HepG2 (cell line): Measurements from ENCODE around the gene NDFIP2. TPM values are rescaled to one million over a fixed set of nuclear protein-coding genes. Genes with fewer than 3 reads are reported as not detected.

Experiments used
- ATAC-seq: fragments of 200-7000 bp; cut with Tn5 transposase; 3 replicates; pipeline ENCODE4 v1.9.1; 2020; ENCODE audit warnings: mild to moderate bottlenecking, moderate library complexity
- BruUV-seq: library from RNA; stranded (reverse); fragments of 400-500 nt; replicated peaks from 2 replicates; lab custom pipeline; 2021; lab: Mats Ljungman, UMichigan
- CTCF ChIA-PET: fragments of 300-600 bp; formaldehyde crosslinking; extraction: SDS; loops from one replicate; lab custom pipeline; 2021; ENCODE audit warnings: low total read pairs, inconsistent platforms, low intra/inter-chr PET ratio; lab: Yijun Ruan, JAX
- POLR2A ChIA-PET: fragments of 350-600 bp; sonication (Branson Sonifier 250); formaldehyde crosslinking; loops from one replicate; lab custom pipeline; 2020; ENCODE audit warnings: antibody characterized with exemption, inconsistent platforms; lab: Yijun Ruan, JAX
- DNase-seq: peaks from one replicate; pipeline ENCODE4 v3.0.0-alpha.2; 2015; ENCODE audit warnings: low spot score
- FAIRE-seq: peaks from 3 replicates; lab custom pipeline; 2011; peaks lifted over from hg19 to GRCh38; lab: Jason Lieb, UNC
- H2AFZ ChIP-seq: one replicate; pipeline ENCODE4 v1.6.1; 2011; ENCODE audit warnings: low read length, inconsistent platforms
- H3K27ac ChIP-seq: fragments of 300-600 bp; 3 replicates; pipeline ENCODE4 v1.8.0; 2011; ENCODE audit warnings: mixed run types, mild to moderate bottlenecking, mixed read lengths, low read length, inconsistent platforms; ENCODE audit not compliant: insufficient read depth; ENCODE audit errors: extremely low read length
- H3K27me3 ChIP-seq, 2 experiments: fragments of 200-600 bp in 1 of 2; 2 replicates in 1 of 2; 3 replicates in 1 of 2; pipeline versions ENCODE4 v1.6.0 to v1.8.0; 2011; ENCODE audit warnings: low read length in 2 of 2, mild to moderate bottlenecking in 2 of 2, moderate library complexity in 2 of 2, inconsistent platforms in 1 of 2; ENCODE audit not compliant: insufficient read depth in 2 of 2, control insufficient read depth in 1 of 2
- H3K36me3 ChIP-seq, 2 experiments: fragments of 200-600 bp in 1 of 2; replicated peaks in 1 of 2; 2 replicates in 1 of 2; 3 replicates in 1 of 2; pipeline versions ENCODE4 v1.5.1 to v1.8.0; 2011; ENCODE audit warnings: low read length in 2 of 2, inconsistent platforms in 1 of 2; ENCODE audit not compliant: insufficient read depth in 2 of 2, control insufficient read depth in 1 of 2
- H3K4me1 ChIP-seq: 2 replicates; pipeline ENCODE4 v1.5.1; 2012; ENCODE audit warnings: low read length, inconsistent platforms; ENCODE audit not compliant: insufficient read depth
- H3K4me2 ChIP-seq: 2 replicates; pipeline ENCODE4 v1.6.0; 2011; ENCODE audit warnings: low read depth, low read length, inconsistent platforms
- H3K4me3 ChIP-seq, 3 experiments: fragments of 200-600 bp in 1 of 3; sonication (generic), shearing (Covaris generic) in 1 of 3; replicated peaks in 1 of 3; 2 replicates each; pipeline ENCODE4 v1.5.1; 2011 to 2016; ENCODE audit warnings: low read length in 3 of 3, inconsistent platforms in 2 of 3, low read depth in 2 of 3, mild to moderate bottlenecking in 2 of 3, control low read depth in 1 of 3, mixed read lengths in 1 of 3; ENCODE audit not compliant: insufficient read depth in 1 of 3
- H3K79me2 ChIP-seq: one replicate; pipeline ENCODE4 v1.6.1; 2011; ENCODE audit warnings: low read length, inconsistent platforms; ENCODE audit not compliant: insufficient read depth
- H3K9ac ChIP-seq: 2 replicates; pipeline ENCODE4 v1.6.0; 2011; ENCODE audit warnings: mild to moderate bottlenecking, low read depth, low read length, inconsistent platforms; ENCODE audit not compliant: insufficient read depth
- H3K9me3 ChIP-seq: 2 replicates; pipeline ENCODE4 v1.5.1; 2012; ENCODE audit warnings: mild to moderate bottlenecking, low read length
- H4K20me1 ChIP-seq: 2 replicates; pipeline ENCODE4 v1.6.0; 2011; ENCODE audit warnings: inconsistent platforms, mild to moderate bottlenecking, low read length, moderate library complexity; ENCODE audit not compliant: insufficient read depth
- ARNT ChIP-seq: fragments of 450-650 bp; IDR thresholded peaks from 2 replicates; pipeline ENCODE4 v1.6.1; 2017
- CREM ChIP-seq, 2 experiments: sonication (generic) in 1 of 2; formaldehyde crosslinking in 1 of 2; IDR thresholded peaks; 2 replicates each; pipeline versions ENCODE4 v1.4.0 to v1.6.1; 2016 to 2020; ENCODE audit warnings: antibody characterized with exemption in 1 of 2, mild to moderate bottlenecking in 1 of 2, missing genetic modification reagents in 1 of 2
- HMG20B ChIP-seq: conservative IDR thresholded peaks from 2 replicates; pipeline ENCODE4 v1.6.1; 2016; ENCODE audit warnings: missing genetic modification reagents, missing compliant biosample characterization
- MAFF ChIP-seq: IDR thresholded peaks from 2 replicates; pipeline ENCODE4 v1.6.1; 2011; ENCODE audit warnings: low read depth, low read length, improper control_type of control experiment
- MAFK ChIP-seq, 2 experiments: IDR thresholded peaks in 1 of 2; conservative IDR thresholded peaks in 1 of 2; 2 replicates each; pipeline ENCODE4 v1.6.1; 2011; ENCODE audit warnings: improper control_type of control experiment in 2 of 2, low read length in 2 of 2
- SAP130 ChIP-seq: IDR thresholded peaks from 2 replicates; pipeline ENCODE4 v1.6.1; 2016; ENCODE audit warnings: low read depth
- SNAPC2 ChIP-seq: sonication (generic); formaldehyde crosslinking; IDR thresholded peaks from 2 replicates; pipeline ENCODE4 v1.8.1; 2022; ENCODE audit warnings: mild to moderate bottlenecking, missing genetic modification reagents
- ZNF121 ChIP-seq: sonication (generic); formaldehyde crosslinking; IDR thresholded peaks from 2 replicates; pipeline ENCODE4 v1.5.0; 2020; ENCODE audit warnings: mild to moderate bottlenecking, missing genetic modification reagents
- ZNF550 ChIP-seq: sonication (generic); formaldehyde crosslinking; IDR thresholded peaks from 2 replicates; pipeline ENCODE4 v1.4.0; 2020; ENCODE audit warnings: mild to moderate bottlenecking, missing genetic modification reagents, borderline replicate concordance
- ZNF556 ChIP-seq: sonication (generic); formaldehyde crosslinking; IDR thresholded peaks from 2 replicates; pipeline ENCODE4 v1.4.0; 2020; ENCODE audit warnings: mild to moderate bottlenecking, missing genetic modification reagents, borderline replicate concordance
- in situ Hi-C: cut with HindIII; loops from 2 replicates; pipeline ENCODE4 v1.10.0; 2017; ENCODE audit warnings: low pct_unique_long_range_greater_than_20kb; ENCODE audit not compliant: extremely low pct_ligation_motif_present
- intact Hi-C: fragments of 100-400 bp; cut with micrococcal nuclease; formaldehyde crosslinking; loops from one replicate; pipeline ENCODE4 v1.10.0; 2022; ENCODE audit not compliant: unreplicated experiment
- polyA plus RNA-seq, 8 experiments: library from polyadenylated mRNA; depleted of rRNA in 3 of 8; stranded (reverse) in 7 of 8; unstranded in 1 of 8; fragments of >200 nt; fragmentation: Illumina TruSeq in 4 of 8; extraction: Trizol in 4 of 8; gene quantifications; 2 replicates each; pipeline versions ENCODE4 v1.2.1 to v1.2.3, GENCODE V29; 2011 to 2016; ENCODE audit warnings: low read depth in 4 of 8, missing spikeins in 1 of 8, mixed read lengths in 1 of 8; ENCODE audit not compliant: insufficient read depth in 1 of 8
- total RNA-seq, 5 experiments: library from RNA; depleted of rRNA; stranded (reverse); fragments of >200 nt; fragmentation: Illumina TruSeq; extraction: Trizol; gene quantifications; 2 replicates each; pipeline ENCODE4 v1.2.3, GENCODE V29; 2016; ENCODE audit warnings: low read depth in 1 of 5

NDFIP2 gene
- total and polyA plus RNA-seq, 2 of the 13 experiments (the other 11 are each of a cell fraction or from before 2014, with no cell fraction given): 23.2 to 32.0 TPM

GRCh38 chr13:79547211-79548195 is 66.5 kb downstream of the NDFIP2 start (continued):
- no peak for TF ChIP-seq ARNT
- no peak for TF ChIP-seq CREM (IDR thresholded peaks at IDR 0.05)
- TF ChIP-seq CREM (CRISPR knock-in tag; IDR thresholded peaks at IDR 0.05): no peak
- no peak for TF ChIP-seq ZNF550 (CRISPR knock-in tag)
- TF ChIP-seq HMG20B: no peak
- TF ChIP-seq ZNF556 (CRISPR knock-in tag): no peak

GRCh38 chr13:79548902-79549301 is 67.9 kb downstream of the NDFIP2 start:
- no peaks in the 10 kb centered on the region for H3K27me3 ChIP-seq
- in situ Hi-C loops: no loop called here
- H3K4me2 ChIP-seq: no peak overlapping the region
- no TSS peak for BruUV-seq
- TF ChIP-seq ZNF121 (CRISPR knock-in tag) (no peak), SAP130 (CRISPR knock-in tag) (no peak), SNAPC2 (CRISPR knock-in tag) (no peak), MAFK (conservative IDR thresholded peaks at IDR 0.05 in 1 of 2, IDR thresholded peaks at IDR 0.05 in 1 of 2; ENCODE audit: low read length in 2 of 2) (peak; percentile 26 to 77; a peak in 2 of 4 replicates), MAFF (0 out of 2 replicates have a peak, but pooled peaks have one; percentile 24)
- DNase-seq: no peak
- POLR2A ChIA-PET: no interaction called here
- H3K36me3 ChIP-seq: no peaks in the 10 kb centered on the region
- intact Hi-C loops: no loop called here
- no peak overlapping the region for H3K4me3 ChIP-seq
- no peak overlapping the region for H3K9ac ChIP-seq
- H3K79me2 ChIP-seq: no peaks in the 10 kb centered on the region
- H4K20me1 ChIP-seq: no peaks in the 10 kb centered on the region
- no peak overlapping the region for H3K27ac ChIP-seq
- 0 out of 2 replicates have a peak, but pooled peaks cover 5% of the 10 kb centered on the region for H3K4me1 ChIP-seq
- H3K9me3 ChIP-seq: no peaks in the 10 kb centered on the region
- ATAC-seq: no peak
- no peak overlapping the region for H2AFZ ChIP-seq
- FAIRE-seq: no peak
- CTCF ChIA-PET: no interaction called here
